Globus pallidus (tissue), 1 donor: Measurements from ENCODE around the gene RCBTB2.

Source experiments
- DNase-seq: peaks from one replicate; pipeline ENCODE4 v3.0.0-alpha.2; 2015; ENCODE audit warnings: low spot score

RCBTB2 gene

GRCh38 chr13:48563626-48564025 is 30.7 kb upstream of the RCBTB2 start:
- no peak for DNase-seq

GRCh38 chr13:48562296-48563066 is 29.6 kb upstream of the RCBTB2 start:
- DNase-seq, result no peak

- no peak for DNase-seq
Measured at GRCh38 chr13:48561466-48562235, 28.8 kb upstream of the RCBTB2 start.

DNA sequence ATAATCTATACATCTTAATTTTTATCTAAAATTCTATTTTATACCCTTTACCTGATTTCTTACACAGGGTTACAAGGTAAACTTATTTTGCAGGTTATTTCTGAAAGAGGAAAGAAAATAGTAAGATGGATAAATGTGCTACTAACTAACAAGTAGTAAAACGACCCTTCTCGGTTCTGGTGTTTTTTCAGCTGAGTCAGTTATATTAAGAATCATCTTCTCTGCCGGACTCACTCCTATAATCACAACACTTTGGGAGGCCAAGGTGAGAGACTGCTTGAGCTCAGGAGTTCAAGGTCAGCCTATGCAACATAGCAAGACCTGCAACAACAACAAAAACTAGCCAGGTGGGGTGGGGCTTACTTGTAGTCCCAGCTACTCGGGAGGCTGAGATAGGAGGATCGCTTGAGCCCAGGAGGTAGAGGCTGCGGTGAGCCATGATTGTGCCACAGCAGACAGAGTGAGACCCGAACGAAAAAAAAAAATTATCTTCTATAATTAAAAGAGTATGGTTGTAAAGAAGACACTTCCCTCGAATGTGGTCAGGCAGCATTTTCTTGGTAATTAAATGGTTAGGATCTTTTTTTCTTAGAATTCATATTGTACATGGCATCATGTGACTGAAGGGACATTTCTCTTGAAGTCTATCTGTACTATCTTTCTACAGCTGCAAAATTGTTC is 27.9 kb upstream of the RCBTB2 start:
- no peak for DNase-seq

- no peak for DNase-seq
Measured at GRCh38 chr13:48559638-48560320, 26.9 kb upstream of the RCBTB2 start.

- no peak for DNase-seq
Measured at GRCh38 chr13:48556817-48557216, 23.9 kb upstream of the RCBTB2 start.

GRCh38 chr13:48555441-48555840 is 22.6 kb upstream of the RCBTB2 start:
- DNase-seq, result no peak

GRCh38 chr13:48551329-48551728 is 18.4 kb upstream of the RCBTB2 start:
- DNase-seq, result no peak

GRCh38 chr13:48549658-48550057 is 16.8 kb upstream of the RCBTB2 start:
- no peak for DNase-seq

DNA sequence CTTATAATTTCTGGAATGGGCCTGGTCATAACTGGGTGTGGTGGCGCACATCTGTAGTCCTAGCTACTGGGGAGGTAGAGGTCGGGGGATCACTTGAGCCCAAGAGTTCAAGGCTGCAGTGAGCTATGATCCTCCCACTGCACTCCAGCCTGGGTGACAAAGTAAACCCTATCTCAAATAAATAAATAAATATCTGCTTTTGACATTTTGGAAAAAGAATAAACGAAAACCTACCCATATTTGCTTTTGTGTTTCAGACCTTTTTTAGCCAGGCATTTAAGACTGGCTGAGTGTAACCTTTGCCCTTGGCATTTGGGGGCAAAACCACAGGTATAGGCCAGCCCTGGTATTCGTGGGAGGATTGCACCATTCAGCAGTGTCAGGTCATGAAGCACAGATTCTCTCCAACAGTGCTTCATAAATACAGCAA is 14.8 kb upstream of the RCBTB2 start:
- no peak for DNase-seq

GRCh38 chr13:48545608-48546007 is 12.7 kb upstream of the RCBTB2 start:
- no peak for DNase-seq

GRCh38 chr13:48542581-48543341 is 9.9 kb upstream of the RCBTB2 start:
- DNase-seq, result peak; percentile 37

DNA sequence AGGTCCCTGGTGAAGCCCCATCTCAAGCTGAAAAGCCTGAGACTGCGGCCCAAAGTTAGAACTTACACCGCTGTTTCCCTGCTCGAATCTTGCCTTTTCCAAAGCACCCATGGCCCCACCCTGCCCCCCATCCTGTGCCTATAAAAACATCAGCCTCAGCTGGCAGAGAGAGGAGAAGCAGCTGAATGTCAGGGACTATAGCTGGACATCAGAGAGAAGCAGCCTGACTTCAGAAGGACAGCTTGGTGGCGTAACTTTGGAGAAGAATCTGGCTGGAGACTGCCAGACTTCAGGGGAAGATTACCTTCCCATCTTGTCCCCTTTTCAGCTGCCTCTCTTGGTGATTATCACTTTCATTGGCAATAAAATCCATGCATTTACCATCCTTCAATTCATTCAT is 9.3 kb upstream of the RCBTB2 start:
- DNase-seq, result no peak

- DNase-seq, result no peak
Measured at GRCh38 chr13:48539550-48539949, 6.7 kb upstream of the RCBTB2 start.

DNA sequence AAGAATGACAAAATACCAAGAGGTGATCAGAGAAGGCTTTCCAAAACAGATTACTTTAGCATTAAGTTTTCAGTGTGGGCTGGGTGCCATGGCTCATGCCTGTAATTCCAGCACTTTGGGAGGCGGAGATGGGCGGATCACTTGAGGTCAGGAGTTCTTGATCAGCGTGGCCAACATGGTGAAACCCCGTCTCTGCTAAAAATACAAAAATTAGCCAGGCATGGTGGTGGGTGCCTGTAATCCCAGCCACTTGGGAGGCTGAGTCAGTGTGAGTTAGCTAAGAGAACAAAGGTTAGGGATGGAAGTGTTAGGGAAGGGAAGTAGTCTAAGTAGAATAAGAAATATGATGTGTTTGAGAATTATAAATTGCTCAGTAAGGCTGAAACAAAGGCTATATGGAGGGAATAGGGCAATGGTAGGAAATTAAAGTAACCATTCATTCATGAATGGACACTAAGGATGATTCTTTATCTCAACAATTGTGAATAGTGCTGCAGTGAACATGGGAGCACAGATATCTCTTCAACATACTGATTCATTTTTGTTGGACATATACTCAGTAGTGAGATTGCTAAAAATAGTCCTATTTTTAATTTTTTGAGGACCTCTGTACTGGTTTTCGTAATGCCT is 3.9 kb upstream of the RCBTB2 start:
- DNase-seq, result no peak

GRCh38 chr13:48535766-48536165 is 2.9 kb upstream of the RCBTB2 start:
- DNase-seq, result no peak

GRCh38 chr13:48534911-48535501 is 2.1 kb upstream of the RCBTB2 start:
- DNase-seq, result no peak

GRCh38 chr13:48533961-48534600 is 1.2 kb upstream of the RCBTB2 start:
- DNase-seq, result no peak

- DNase-seq, result no peak
Measured at GRCh38 chr13:48532256-48532505, 699 bp downstream of the RCBTB2 start.
